ENCODE measurements around the gene PSPH.

DNA sequence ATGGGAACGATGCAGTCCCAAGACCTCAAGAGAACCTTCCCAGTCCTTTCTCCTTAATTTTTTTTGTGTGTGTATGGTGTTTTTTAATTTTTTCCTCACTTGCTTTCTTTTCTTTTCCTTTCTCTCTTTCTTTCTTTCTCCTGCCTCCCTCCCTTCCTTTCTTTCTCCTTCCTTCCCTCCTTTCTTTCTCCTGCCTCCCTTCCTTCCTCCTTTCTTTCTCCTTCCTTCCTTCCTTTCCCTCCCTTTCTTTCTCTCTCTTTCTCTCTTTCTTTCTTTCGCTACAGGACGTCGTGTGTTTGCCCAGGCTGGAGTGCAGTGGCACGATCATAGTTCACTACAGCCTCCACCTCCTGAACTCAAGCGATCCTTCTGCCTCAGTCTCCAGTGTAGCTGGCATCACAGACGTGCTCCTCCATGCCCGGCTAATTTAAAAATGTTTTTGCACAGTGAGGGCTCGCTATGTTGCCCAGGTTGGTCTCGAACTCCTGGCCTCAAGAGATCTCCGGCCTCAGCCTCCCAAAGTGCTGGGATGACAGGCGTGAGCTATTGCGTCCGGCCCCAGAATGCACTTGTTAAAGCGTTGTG is 87.6 kb downstream of the PSPH start:
- TF ChIP-seq POLR2AphosphoS5 (IDR thresholded peaks at IDR 0.05; ENCODE audit: low read depth, low read length) (no peak), TAF1 (IDR thresholded peaks at IDR 0.05; ENCODE audit: borderline replicate concordance, low read depth, low read length) (no peak)
